ENCODE data around the gene FATE1. TPM values are rescaled to one million over a fixed set of nuclear protein-coding genes. Genes with fewer than 3 reads are reported as not detected.

FATE1 gene
- total and polyA plus RNA-seq, 2 of the 8 experiments (the other 6 are each of a cell fraction or from before 2014, with no cell fraction given), result 0.12 TPM; not detected in 1

DNA sequence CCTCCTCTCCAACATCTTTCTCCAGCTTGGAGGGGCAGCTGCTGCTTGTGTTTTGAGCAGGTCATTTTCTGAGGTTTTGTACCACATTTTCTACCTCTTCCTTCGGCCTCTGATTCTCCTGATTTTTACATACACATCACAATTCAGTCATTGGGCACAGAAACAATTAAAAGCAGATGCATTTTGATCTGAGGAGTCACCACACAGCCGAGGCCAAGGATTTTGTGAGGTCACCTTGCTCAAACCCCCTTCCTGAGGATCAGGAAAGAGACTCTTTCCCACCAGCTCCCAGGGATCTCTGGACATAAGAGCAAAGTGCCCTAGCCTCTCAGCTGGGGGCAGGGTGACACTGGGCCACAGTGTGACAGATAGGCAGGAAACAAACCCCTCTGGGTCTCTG lies 5.4 kb upstream of the FATE1 start (continued):
- TF ChIP-seq EZH2 (IDR thresholded peaks at IDR 0.05; ENCODE audit: low read depth, low read length, severe bottlenecking) (no peak), JUND (IDR thresholded peaks at IDR 0.05; ENCODE audit: low read length) (no peak), CEBPB (IDR thresholded peaks at IDR 0.05; ENCODE audit: low read depth, low read length) (no peak)

All from H1 (cell line).